Stomach (tissue), 9 donors: ENCODE data around the gene CDYL. TPM values are rescaled to one million over a fixed set of nuclear protein-coding genes. Genes with fewer than 3 reads are reported as not detected.

ENCODE experiments used
- DNase-seq, 2 donors: peaks; one replicate each; pipeline versions ENCODE4 v3.0.0 to v3.0.0-alpha.2; 2013 to 2019
- H3K27ac ChIP-seq, 5 donors: fragments of 200-600 bp in 4 of 5; sonication (generic) in 4 of 5; one replicate each; pipeline ENCODE4 v1.5.1; 2013 to 2019; ENCODE audit warnings: mild to moderate bottlenecking in 1 of 5, moderate library complexity in 1 of 5
- H3K27me3 ChIP-seq, 3 donors: fragments of 200-600 bp; sonication (generic); one replicate each; pipeline ENCODE4 v1.5.1; 2017 to 2019; ENCODE audit warnings: mixed run types in 1 of 3
- H3K36me3 ChIP-seq, 4 donors: fragments of 200-600 bp; sonication (generic); 1 replicate in 3 of 4; 2 replicates in 1 of 4; pipeline ENCODE4 v1.5.1; 2016 to 2019
- H3K4me1 ChIP-seq, 4 donors: fragments of 200-600 bp; sonication (generic); one replicate each; pipeline ENCODE4 v1.5.1; 2016 to 2019
- H3K4me3 ChIP-seq, 4 donors: fragments of 200-600 bp; sonication (generic) in 3 of 4; one replicate each; pipeline ENCODE4 v1.5.1; 2016 to 2019; ENCODE audit warnings: mild to moderate bottlenecking in 1 of 4
- H3K9me3 ChIP-seq, 4 donors: fragments of 200-600 bp; sonication (generic); one replicate each; pipeline ENCODE4 v1.5.1; 2016 to 2019
- EP300 ChIP-seq: sonication (generic); formaldehyde crosslinking; IDR thresholded peaks from one replicate; pipeline ENCODE4 v1.6.1; 2017; ENCODE audit warnings: antibody characterized with exemption
- POLR2A ChIP-seq, 4 donors: fragments of 450-650 bp; IDR thresholded peaks; one replicate each; pipeline ENCODE4 v1.6.1; 2016; ENCODE audit warnings: antibody characterized with exemption in 4 of 4, control low read depth in 2 of 4, mild to moderate bottlenecking in 1 of 4, moderate library complexity in 1 of 4
- POLR2AphosphoS5 ChIP-seq, 3 donors: sonication (generic); formaldehyde crosslinking; IDR thresholded peaks; one replicate each; pipeline ENCODE4 v1.6.1; 2016; ENCODE audit warnings: antibody characterized with exemption in 3 of 3
- WGBS, 5 donors: extraction: QIAGEN DNeasy Blood & Tissue Kit in 3 of 5; methylation state at CpG; one replicate each; pipeline versions ENCODE4 v1.1.5 to v1.1.7; 2013 to 2018; 5-methylcytosine and 5-hydroxymethylcytosine counted together
- intact Hi-C: fragments of 100-400 bp; cut with DNase I; formaldehyde crosslinking; loops from one replicate; pipeline ENCODE4 v1.15.1; 2023; ENCODE audit warnings: low total_unique reads
- polyA plus RNA-seq, 3 donors: library from polyadenylated mRNA; stranded (reverse); fragments of 200-250 nt; gene quantifications; one replicate each; pipeline ENCODE4 v1.2.3, GENCODE V29; 2013
- total RNA-seq, 5 donors: library from RNA; depleted of rRNA; stranded (reverse); fragments of >200 nt; gene quantifications; one replicate each; pipeline versions ENCODE4 v1.1.0 to v1.2.3, GENCODE V29; 2014 to 2016
- TF ChIP-seq, protein P1 (sequence below), 7 experiments: fragments of 450-650 bp in 4 of 7; fragments of 200-600 bp in 3 of 7; sonication (generic) in 3 of 7; IDR thresholded peaks; one replicate each; pipeline ENCODE4 v1.5.1; 2016 to 2019; ENCODE audit warnings: antibody characterized with exemption in 7 of 7, control low read depth in 2 of 7, mild to moderate bottlenecking in 1 of 7
- donor health status: healthy with polysubstance abuse.
- donor health status: Bipolar disorder and iron deficiency.
- donor health status: healthy.

CDYL gene
- total and polyA plus RNA-seq, 8 donors: 6.2 to 226 (median 18.4) TPM

DNA sequence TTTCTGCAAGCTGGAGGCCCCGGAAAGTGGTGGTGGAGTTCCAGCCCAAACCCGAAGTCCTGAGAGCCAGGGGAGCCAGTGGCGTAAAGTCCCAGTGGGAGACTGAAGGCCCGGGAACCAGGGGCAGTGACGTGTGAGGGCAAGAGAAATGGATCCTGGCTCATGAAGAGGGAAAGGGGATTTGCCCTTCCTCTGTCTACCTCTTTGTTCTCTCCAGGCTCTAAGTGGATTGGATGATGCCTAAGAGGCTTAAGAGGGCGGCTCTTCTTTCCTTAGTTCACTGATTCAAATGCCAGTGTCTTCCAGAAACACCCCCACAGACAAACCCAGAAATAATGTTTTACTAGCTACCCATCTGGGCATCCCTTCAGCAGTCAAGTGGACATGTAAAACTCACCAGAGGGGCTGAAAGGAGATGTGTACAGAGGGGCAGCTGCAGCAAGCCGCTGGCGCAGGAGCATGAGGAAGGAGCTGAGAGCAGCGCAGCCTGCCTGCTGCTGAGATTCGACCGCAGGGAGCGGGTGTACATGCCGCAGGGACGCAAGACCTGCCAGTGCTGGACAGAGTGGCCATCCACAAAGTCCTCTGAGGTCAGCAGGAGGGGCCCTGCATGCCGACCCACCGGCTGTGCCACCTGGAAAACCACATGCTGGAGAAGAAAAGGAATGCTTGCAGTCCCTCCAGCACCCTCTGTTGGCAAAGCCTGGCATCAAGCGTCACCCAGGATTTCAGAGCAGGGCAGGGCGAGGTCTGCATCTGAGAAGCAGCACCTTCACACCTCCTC, 29.5 kb downstream of the CDYL start:
- Histone ChIP-seq H3K9me3 (no peaks in the 10 kb centered on the region), H3K27ac (no peak overlapping the region), H3K36me3 (no peaks in the 10 kb centered on the region), H3K4me3 (no peak overlapping the region), H3K27me3 (no peaks in the 10 kb centered on the region), H3K4me1 (peaks cover 12 to 61% (median 32%) of the 10 kb centered on the region in 4 donors)
- TF ChIP-seq, protein P1, sequence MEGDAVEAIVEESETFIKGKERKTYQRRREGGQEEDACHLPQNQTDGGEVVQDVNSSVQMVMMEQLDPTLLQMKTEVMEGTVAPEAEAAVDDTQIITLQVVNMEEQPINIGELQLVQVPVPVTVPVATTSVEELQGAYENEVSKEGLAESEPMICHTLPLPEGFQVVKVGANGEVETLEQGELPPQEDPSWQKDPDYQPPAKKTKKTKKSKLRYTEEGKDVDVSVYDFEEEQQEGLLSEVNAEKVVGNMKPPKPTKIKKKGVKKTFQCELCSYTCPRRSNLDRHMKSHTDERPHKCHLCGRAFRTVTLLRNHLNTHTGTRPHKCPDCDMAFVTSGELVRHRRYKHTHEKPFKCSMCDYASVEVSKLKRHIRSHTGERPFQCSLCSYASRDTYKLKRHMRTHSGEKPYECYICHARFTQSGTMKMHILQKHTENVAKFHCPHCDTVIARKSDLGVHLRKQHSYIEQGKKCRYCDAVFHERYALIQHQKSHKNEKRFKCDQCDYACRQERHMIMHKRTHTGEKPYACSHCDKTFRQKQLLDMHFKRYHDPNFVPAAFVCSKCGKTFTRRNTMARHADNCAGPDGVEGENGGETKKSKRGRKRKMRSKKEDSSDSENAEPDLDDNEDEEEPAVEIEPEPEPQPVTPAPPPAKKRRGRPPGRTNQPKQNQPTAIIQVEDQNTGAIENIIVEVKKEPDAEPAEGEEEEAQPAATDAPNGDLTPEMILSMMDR (IDR thresholded peaks at IDR 0.05): peak in 5 of 7 experiments; percentile 27 to 62 (median 50)
- TF ChIP-seq EP300: no peak
- no peak for TF ChIP-seq POLR2AphosphoS5 (IDR thresholded peaks at IDR 0.05)
- TF ChIP-seq POLR2A (IDR thresholded peaks at IDR 0.05): no peak
- WGBS, 5 donors: 66 to 87% (median 73%) methylated on average over 15 to 18 of the region's 18 CpGs
- DNase-seq: peak; percentile 71 to 77
- intact Hi-C loops: no loop called here

DNA sequence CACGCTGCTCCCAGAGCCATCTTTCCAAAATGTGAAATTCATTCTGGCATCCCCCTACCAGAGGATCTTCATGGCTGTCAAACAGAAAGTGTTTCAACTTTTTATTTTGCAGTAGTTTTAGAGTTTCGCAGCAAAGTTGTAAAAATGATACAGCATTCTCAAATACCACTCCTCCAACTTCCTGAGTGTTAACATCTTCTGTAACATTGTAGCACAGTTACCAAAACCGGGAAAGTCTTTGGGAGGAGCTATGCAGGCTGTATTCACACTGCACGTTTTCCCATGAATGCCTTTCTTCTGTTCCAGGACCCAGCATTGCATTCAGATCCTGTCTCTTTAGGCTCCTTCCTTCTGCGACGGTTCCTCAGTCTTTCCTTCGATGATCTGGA, 30.1 kb downstream of the CDYL start:
- intact Hi-C loops: no loop called here
- no peaks in the 10 kb centered on the region for H3K36me3 ChIP-seq
- H3K4me1 ChIP-seq: peaks cover 12 to 65% (median 37%) of the 10 kb centered on the region in 4 donors
- no peak overlapping the region for H3K4me3 ChIP-seq
- H3K27ac ChIP-seq: no peak overlapping the region
- 55 to 64% (median 60%) methylated on average over 7 of the region's 7 CpGs for WGBS, 5 donors
- no peaks in the 10 kb centered on the region for H3K27me3 ChIP-seq
- no peaks in the 10 kb centered on the region for H3K9me3 ChIP-seq
- TF ChIP-seq POLR2A (IDR thresholded peaks at IDR 0.05) (no peak), POLR2AphosphoS5 (IDR thresholded peaks at IDR 0.05) (no peak), EP300 (no peak)
- TF ChIP-seq, protein P1 (IDR thresholded peaks at IDR 0.05): no peak
- DNase-seq: no peak

DNA sequence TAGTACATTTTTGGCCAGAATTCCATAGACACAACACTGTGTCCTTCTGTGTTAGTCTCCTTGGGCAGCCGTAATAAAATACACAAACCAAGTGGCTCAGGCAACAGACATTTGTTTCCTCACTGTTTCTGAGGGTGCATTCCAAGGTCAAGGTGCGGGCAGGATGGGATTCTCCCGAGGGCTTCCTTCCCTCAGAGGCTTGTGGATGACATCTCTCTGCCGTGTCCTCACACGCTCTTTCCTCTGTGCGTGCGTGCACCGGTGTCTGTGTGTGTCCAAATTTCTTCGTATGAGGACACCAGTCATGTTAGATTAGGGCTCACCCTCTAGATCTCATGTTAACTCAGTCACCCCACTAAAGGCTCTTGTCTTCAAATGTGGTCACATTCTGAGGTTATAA, 30.6 kb downstream of the CDYL start:
- TF ChIP-seq, protein P1 (IDR thresholded peaks at IDR 0.05): no peak
- TF ChIP-seq POLR2A (IDR thresholded peaks at IDR 0.05) (no peak), POLR2AphosphoS5 (IDR thresholded peaks at IDR 0.05) (no peak), EP300 (no peak)
- Histone ChIP-seq H3K4me3 (no peak overlapping the region), H3K9me3 (no peaks in the 10 kb centered on the region), H3K27ac (no peak overlapping the region), H3K36me3 (no peaks in the 10 kb centered on the region), H3K4me1 (peaks cover 12 to 64% (median 42%) of the 10 kb centered on the region in 4 donors), H3K27me3 (no peaks in the 10 kb centered on the region)
- intact Hi-C loops: no loop called here
- DNase-seq: no peak
- 73 to 82% (median 79%) methylated on average over 9 of the region's 9 CpGs for WGBS, 5 donors

DNA sequence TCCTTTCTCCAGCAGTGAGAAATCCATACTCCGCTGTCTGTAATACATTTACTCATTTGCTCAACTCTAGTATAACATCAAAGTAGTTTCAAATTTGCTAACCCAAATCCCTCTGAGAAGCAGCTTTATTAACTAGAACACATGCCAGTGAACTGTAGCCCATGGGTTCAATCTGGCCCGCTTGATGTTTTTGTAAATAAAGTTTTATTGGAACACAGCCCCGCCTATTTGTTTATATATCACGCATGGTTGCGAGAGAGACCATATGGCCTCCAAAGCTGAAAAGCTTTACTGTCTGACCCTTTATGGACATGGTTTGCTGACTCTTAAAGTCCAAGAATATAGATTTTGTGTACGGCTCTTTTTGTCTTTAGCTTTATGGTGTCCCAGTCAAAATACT, 32.2 kb downstream of the CDYL start:
- no peaks in the 10 kb centered on the region for H3K9me3 ChIP-seq
- H3K27ac ChIP-seq: no peak overlapping the region
- H3K36me3 ChIP-seq: no peaks in the 10 kb centered on the region
- WGBS, 5 donors: 93 to 96% (median 95%) methylated on average over 6 of the region's 6 CpGs
- intact Hi-C loops: no loop called here
- TF ChIP-seq POLR2AphosphoS5 (IDR thresholded peaks at IDR 0.05) (no peak), EP300 (no peak)
- TF ChIP-seq, protein P1 (IDR thresholded peaks at IDR 0.05): no peak
- no peak for DNase-seq
- H3K4me3 ChIP-seq: no peak overlapping the region
- H3K4me1 ChIP-seq: peaks cover 6 to 54% (median 40%) of the 10 kb centered on the region in 4 donors
- no peaks in the 10 kb centered on the region for H3K27me3 ChIP-seq
